SK-N-SH (cell line): ENCODE results near the gene ADAMTS9. TPM values are rescaled to one million over a fixed set of nuclear protein-coding genes. Genes with fewer than 3 reads are reported as not detected.

Experiments
- CTCF ChIA-PET: fragments of 300-600, 350-600 bp; formaldehyde crosslinking; extraction: SDS; loops from one replicate; lab custom pipeline; 2021; lab: Yijun Ruan, JAX
- POLR2A ChIA-PET: fragments of 350-600 bp; sonication (Branson Sonifier 250); formaldehyde crosslinking; extraction: SDS; loops from one replicate; lab custom pipeline; 2020; ENCODE audit warnings: antibody characterized with exemption, inconsistent platforms; lab: Yijun Ruan, JAX
- DNase-seq: peaks from one replicate; pipeline ENCODE4 v3.0.0; 2012
- H2AFZ ChIP-seq: fragments of 200-600 bp; sonication (generic); 2 replicates; pipeline ENCODE4 v1.8.1; 2016; ENCODE audit warnings: antibody characterized with exemption, mild to moderate bottlenecking, low read depth
- H3F3A ChIP-seq: fragments of 200-600 bp; sonication (generic); replicated peaks from 2 replicates; pipeline ENCODE3; 2016; ENCODE audit warnings: antibody characterized with exemption, mild to moderate bottlenecking; ENCODE audit not compliant: insufficient read depth
- H3K27ac ChIP-seq, 2 experiments: fragments of 200-500 bp in 1 of 2; fragments of 200-600 bp in 1 of 2; sonication (Bioruptor generic) in 1 of 2; sonication (generic), shearing (Covaris generic) in 1 of 2; 2 replicates each; pipeline versions ENCODE4 v1.5.1 to v1.6.1; 2014 to 2016; ENCODE audit warnings: low read depth in 2 of 2, inconsistent platforms in 1 of 2, low read length in 1 of 2, mild to moderate bottlenecking in 1 of 2, mixed read lengths in 1 of 2
- H3K27me3 ChIP-seq: fragments of 200-600 bp; sonication (generic), shearing (Covaris generic); 2 replicates; pipeline ENCODE4 v1.6.1; 2016; ENCODE audit warnings: mixed run types; ENCODE audit not compliant: insufficient read depth
- H3K36me3 ChIP-seq, 2 experiments: fragments of 200-500 bp in 1 of 2; fragments of 200-600 bp in 1 of 2; sonication (Bioruptor generic) in 1 of 2; sonication (generic) in 1 of 2; replicated peaks in 1 of 2; 2 replicates each; pipeline versions ENCODE3 to v1.5.1; 2014 to 2016; ENCODE audit warnings: low read length in 1 of 2, mild to moderate bottlenecking in 1 of 2; ENCODE audit not compliant: insufficient read depth in 2 of 2, control insufficient read depth in 1 of 2
- H3K4me1 ChIP-seq, 2 experiments: fragments of 200-500 bp in 1 of 2; fragments of 200-600 bp in 1 of 2; sonication (Bioruptor generic) in 1 of 2; sonication (generic), shearing (Covaris generic) in 1 of 2; 2 replicates each; pipeline versions ENCODE4 v1.5.1 to v1.6.1; 2014 to 2016; ENCODE audit warnings: low read depth in 1 of 2, low read length in 1 of 2, mixed run types in 1 of 2; ENCODE audit not compliant: insufficient read depth in 2 of 2, control insufficient read depth in 1 of 2
- H3K4me2 ChIP-seq: fragments of 200-600 bp; sonication (generic), shearing (Covaris generic); 2 replicates; pipeline ENCODE4 v1.6.1; 2017; ENCODE audit warnings: mixed run types
- H3K4me3 ChIP-seq, 2 experiments: fragments of 200-500 bp in 1 of 2; fragments of 200-600 bp in 1 of 2; sonication (Bioruptor generic) in 1 of 2; sonication (generic), shearing (Covaris generic) in 1 of 2; 2 replicates each; pipeline versions ENCODE4 v1.5.1 to v1.8.1; 2014 to 2016; ENCODE audit warnings: low read depth in 2 of 2, inconsistent platforms in 1 of 2, low read length in 1 of 2, mild to moderate bottlenecking in 1 of 2, mixed read lengths in 1 of 2, moderate library complexity in 1 of 2
- H3K79me2 ChIP-seq: fragments of 200-600 bp; sonication (generic); 2 replicates; pipeline ENCODE4 v1.8.1; 2017; ENCODE audit warnings: mild to moderate bottlenecking; ENCODE audit not compliant: insufficient read depth
- H3K9ac ChIP-seq: fragments of 200-600 bp; sonication (generic); 2 replicates; pipeline ENCODE4 v1.6.1; 2017; ENCODE audit warnings: mixed run types
- H3K9me2 ChIP-seq: fragments of 200-600 bp; sonication (generic); 2 replicates; pipeline ENCODE4 v1.6.1; 2017; ENCODE audit warnings: mixed run types
- H3K9me3 ChIP-seq: fragments of 200-600 bp; sonication (generic); 2 replicates; pipeline ENCODE4 v1.6.1; 2017; ENCODE audit warnings: mixed run types, mild to moderate bottlenecking, moderate library complexity
- H4K20me1 ChIP-seq: fragments of 200-600 bp; sonication (generic); 2 replicates; pipeline ENCODE4 v1.6.1; 2017; ENCODE audit warnings: mild to moderate bottlenecking, mixed run types; ENCODE audit not compliant: insufficient read depth
- ELF1 ChIP-seq: IDR thresholded peaks from 2 replicates; pipeline ENCODE4 v1.4.0; 2012
- FOXM1 ChIP-seq: IDR thresholded peaks from 2 replicates; pipeline ENCODE4 v1.4.0; 2012; ENCODE audit warnings: low read depth, mild to moderate bottlenecking
- GABPA ChIP-seq: IDR thresholded peaks from 2 replicates; pipeline ENCODE4 v1.4.0; 2012; ENCODE audit warnings: low read depth, mild to moderate bottlenecking
- JUND ChIP-seq: IDR thresholded peaks from 2 replicates; pipeline ENCODE4 v1.4.0; 2012
- MEF2A ChIP-seq: IDR thresholded peaks from 2 replicates; pipeline ENCODE4 v1.4.0; 2012; ENCODE audit warnings: low read depth, borderline replicate concordance
- MXI1 ChIP-seq: IDR thresholded peaks from 2 replicates; pipeline ENCODE4 v1.6.1; 2012; ENCODE audit warnings: mild to moderate bottlenecking, low read depth, low read length, improper control_type of control experiment
- NFIC ChIP-seq: IDR thresholded peaks from 2 replicates; pipeline ENCODE4 v1.4.0; 2012; ENCODE audit warnings: borderline replicate concordance
- NRF1 ChIP-seq: IDR thresholded peaks from 2 replicates; pipeline ENCODE4 v1.6.1; 2012; ENCODE audit warnings: low read depth, mild to moderate bottlenecking, low read length
- RAD21 ChIP-seq: IDR thresholded peaks from 2 replicates; pipeline ENCODE4 v1.6.1; 2012; ENCODE audit warnings: mild to moderate bottlenecking, low read length
- RCOR1 ChIP-seq: fragments of 150-350 bp; IDR thresholded peaks from 2 replicates; pipeline ENCODE4 v1.6.1; 2017; ENCODE audit warnings: antibody characterized with exemption, low read length
- RFX5 ChIP-seq: IDR thresholded peaks from 2 replicates; pipeline ENCODE4 v1.6.1; 2012; ENCODE audit warnings: mild to moderate bottlenecking, improper control_type of control experiment, low read length
- SIN3A ChIP-seq: IDR thresholded peaks from 2 replicates; pipeline ENCODE4 v1.6.1; 2012; ENCODE audit warnings: low read depth, mild to moderate bottlenecking, low read length, moderate library complexity, borderline replicate concordance
- SMC3 ChIP-seq: IDR thresholded peaks from 2 replicates; pipeline ENCODE4 v1.6.1; 2012; ENCODE audit warnings: low read depth, low read length, improper control_type of control experiment
- TAF1 ChIP-seq: IDR thresholded peaks from 2 replicates; pipeline ENCODE4 v1.6.1; 2012; ENCODE audit warnings: low read depth, mild to moderate bottlenecking, low read length, moderate library complexity, borderline replicate concordance
- TCF12 ChIP-seq: IDR thresholded peaks from 2 replicates; pipeline ENCODE4 v1.4.0; 2012
- WGBS: methylation state at CpG from one replicate; pipeline ENCODE4 v1.1.6; 2017; ENCODE audit warnings: low lambda C conversion rate; 5-methylcytosine and 5-hydroxymethylcytosine counted together
- polyA plus RNA-seq, 3 experiments: library from polyadenylated mRNA; depleted of rRNA; stranded (reverse); fragments of >200 nt; gene quantifications; 2 replicates each; pipeline ENCODE4 v1.2.3, GENCODE V29; 2012
- TF ChIP-seq, protein P1 (sequence below): IDR thresholded peaks from 2 replicates; pipeline ENCODE4 v1.4.0; 2012; ENCODE audit warnings: low read depth, borderline replicate concordance
- TF ChIP-seq, protein P2 (sequence below): fragments of 150-350 bp; IDR thresholded peaks from 2 replicates; pipeline ENCODE4 v1.6.1; 2017; ENCODE audit warnings: antibody characterized with exemption, low read length, low read depth, borderline replicate concordance
- TF ChIP-seq, protein P3 (sequence below): IDR thresholded peaks from 2 replicates; pipeline ENCODE4; 2012
- TF ChIP-seq, protein P4 (sequence below): IDR thresholded peaks from 2 replicates; pipeline ENCODE4 v1.6.1; 2012; ENCODE audit warnings: mild to moderate bottlenecking, low read depth, low read length, moderate library complexity
- TF ChIP-seq, protein P5 (sequence below): IDR thresholded peaks from 2 replicates; pipeline ENCODE4 v1.4.0; 2012; ENCODE audit warnings: low read depth, borderline replicate concordance
- TF ChIP-seq, protein P6 (sequence below): IDR thresholded peaks from 2 replicates; pipeline ENCODE4 v1.4.0; 2012; ENCODE audit warnings: low read depth

Gene ADAMTS9
- polyA plus RNA-seq, 1 of the 3 experiments (the other 2 are of a cell fraction): 4.1 TPM

DNA sequence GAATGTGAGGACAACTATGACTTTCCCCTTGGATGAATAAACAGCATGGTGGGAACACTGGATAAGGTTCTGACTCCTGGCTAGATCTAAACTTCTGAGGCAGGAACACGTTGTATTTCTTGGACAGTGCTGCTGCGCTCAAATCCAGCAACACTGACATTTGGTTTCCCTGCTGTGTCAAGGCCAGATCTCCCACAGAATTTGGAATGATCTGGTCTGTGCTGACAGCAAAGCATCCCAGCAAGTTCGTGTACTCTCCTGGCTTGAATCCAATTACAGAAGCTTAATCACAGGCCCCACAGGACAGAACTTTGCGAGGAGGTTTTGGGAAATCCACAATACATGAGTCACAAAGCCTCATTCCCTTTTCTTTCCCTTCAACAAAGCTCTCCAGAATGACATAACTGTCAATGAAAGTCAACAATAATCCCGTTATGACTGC lies 92.5 kb downstream of the ADAMTS9 start:
- Histone ChIP-seq H3K36me3 (peaks cover 8 to 71% of the 10 kb centered on the region in 2 experiments), H3K27me3 (no peaks in the 10 kb centered on the region), H3F3A (peaks cover 3% of the 10 kb centered on the region), H2AFZ (no peak overlapping the region), H3K27ac (no peak overlapping the region; a peak in 1 of 4 replicates), H3K9me2 (no peaks in the 10 kb centered on the region), H3K79me2 (no peaks in the 10 kb centered on the region), H3K4me2 (no peak overlapping the region), H3K9ac (no peak overlapping the region), H3K9me3 (no peaks in the 10 kb centered on the region), H3K4me3 (no peak overlapping the region), H4K20me1 (no peaks in the 10 kb centered on the region), H3K4me1 (peaks cover 0 to 19% of the 10 kb centered on the region in 2 experiments; a peak in 2 of 4 replicates)
- no peak for DNase-seq
- ChIA-PET CTCF (interaction anchor here (1.2 to 1.5 kb wide), 2 partner anchors 61 to 74 kb away, joined by 4 read pairs; no protein-coding TSS in a partner anchor), POLR2A (no interaction called here)
- TF ChIP-seq GABPA (no peak), RFX5 (no peak), SIN3A (no peak), FOXM1 (no peak), SMC3 (no peak), RAD21 (no peak), MXI1 (no peak), MEF2A (no peak), TAF1 (no peak), RCOR1 (no peak), ELF1 (no peak), JUND (no peak)
- TF ChIP-seq, protein P1, sequence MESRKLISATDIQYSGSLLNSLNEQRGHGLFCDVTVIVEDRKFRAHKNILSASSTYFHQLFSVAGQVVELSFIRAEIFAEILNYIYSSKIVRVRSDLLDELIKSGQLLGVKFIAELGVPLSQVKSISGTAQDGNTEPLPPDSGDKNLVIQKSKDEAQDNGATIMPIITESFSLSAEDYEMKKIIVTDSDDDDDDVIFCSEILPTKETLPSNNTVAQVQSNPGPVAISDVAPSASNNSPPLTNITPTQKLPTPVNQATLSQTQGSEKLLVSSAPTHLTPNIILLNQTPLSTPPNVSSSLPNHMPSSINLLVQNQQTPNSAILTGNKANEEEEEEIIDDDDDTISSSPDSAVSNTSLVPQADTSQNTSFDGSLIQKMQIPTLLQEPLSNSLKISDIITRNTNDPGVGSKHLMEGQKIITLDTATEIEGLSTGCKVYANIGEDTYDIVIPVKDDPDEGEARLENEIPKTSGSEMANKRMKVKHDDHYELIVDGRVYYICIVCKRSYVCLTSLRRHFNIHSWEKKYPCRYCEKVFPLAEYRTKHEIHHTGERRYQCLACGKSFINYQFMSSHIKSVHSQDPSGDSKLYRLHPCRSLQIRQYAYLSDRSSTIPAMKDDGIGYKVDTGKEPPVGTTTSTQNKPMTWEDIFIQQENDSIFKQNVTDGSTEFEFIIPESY: no peak
- TF ChIP-seq, protein P2, sequence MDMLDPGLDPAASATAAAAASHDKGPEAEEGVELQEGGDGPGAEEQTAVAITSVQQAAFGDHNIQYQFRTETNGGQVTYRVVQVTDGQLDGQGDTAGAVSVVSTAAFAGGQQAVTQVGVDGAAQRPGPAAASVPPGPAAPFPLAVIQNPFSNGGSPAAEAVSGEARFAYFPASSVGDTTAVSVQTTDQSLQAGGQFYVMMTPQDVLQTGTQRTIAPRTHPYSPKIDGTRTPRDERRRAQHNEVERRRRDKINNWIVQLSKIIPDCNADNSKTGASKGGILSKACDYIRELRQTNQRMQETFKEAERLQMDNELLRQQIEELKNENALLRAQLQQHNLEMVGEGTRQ: no peak
- TF ChIP-seq, protein P3, sequence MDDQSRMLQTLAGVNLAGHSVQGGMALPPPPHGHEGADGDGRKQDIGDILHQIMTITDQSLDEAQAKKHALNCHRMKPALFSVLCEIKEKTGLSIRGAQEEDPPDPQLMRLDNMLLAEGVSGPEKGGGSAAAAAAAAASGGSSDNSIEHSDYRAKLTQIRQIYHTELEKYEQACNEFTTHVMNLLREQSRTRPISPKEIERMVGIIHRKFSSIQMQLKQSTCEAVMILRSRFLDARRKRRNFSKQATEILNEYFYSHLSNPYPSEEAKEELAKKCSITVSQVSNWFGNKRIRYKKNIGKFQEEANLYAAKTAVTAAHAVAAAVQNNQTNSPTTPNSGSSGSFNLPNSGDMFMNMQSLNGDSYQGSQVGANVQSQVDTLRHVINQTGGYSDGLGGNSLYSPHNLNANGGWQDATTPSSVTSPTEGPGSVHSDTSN: no peak
- 37% methylated on average over 5 of the region's 5 CpGs for whole genome bisulfite sequencing

DNA sequence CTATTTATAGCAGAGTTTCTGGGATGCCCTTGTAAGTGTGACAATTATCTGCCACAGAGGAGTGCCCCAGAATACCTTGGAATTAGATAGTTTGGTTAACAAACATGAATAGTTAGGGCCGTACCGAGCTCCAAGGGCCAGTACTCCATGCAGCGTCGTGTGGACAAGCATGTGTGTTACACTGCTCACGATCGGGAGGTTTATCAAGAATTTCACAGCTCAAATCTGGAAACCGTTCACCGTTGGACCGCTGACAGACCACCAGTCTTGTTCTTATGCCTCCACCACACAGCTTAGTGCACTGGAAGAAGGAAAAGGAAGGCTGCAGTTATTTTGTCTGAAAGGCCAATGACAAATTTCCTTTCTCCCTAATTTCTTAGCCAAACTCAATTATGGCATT lies 93.7 kb downstream of the ADAMTS9 start:
- Histone ChIP-seq H3K4me3 (no peak overlapping the region), H2AFZ (no peak overlapping the region), H3K9me2 (no peaks in the 10 kb centered on the region), H3K36me3 (peaks cover 8 to 76% of the 10 kb centered on the region in 2 experiments), H3K27ac (no peak overlapping the region), H3F3A (peaks cover 3% of the 10 kb centered on the region), H3K9me3 (no peaks in the 10 kb centered on the region), H3K4me2 (no peak overlapping the region), H4K20me1 (no peaks in the 10 kb centered on the region), H3K4me1 (peaks cover 0 to 13% of the 10 kb centered on the region in 2 experiments; a peak in 2 of 4 replicates), H3K9ac (no peak overlapping the region), H3K27me3 (no peaks in the 10 kb centered on the region), H3K79me2 (no peaks in the 10 kb centered on the region)
- CTCF ChIA-PET: interaction anchor here (1.8 kb wide), 1 partner anchor 18 kb away, joined by 4 read pairs; no protein-coding TSS in a partner anchor
- 96% methylated on average over 7 of the region's 9 CpGs for WGBS
- no peak for DNase-seq
- POLR2A ChIA-PET: no interaction called here
- no peak for TF ChIP-seq TCF12
- TF ChIP-seq, protein P4, sequence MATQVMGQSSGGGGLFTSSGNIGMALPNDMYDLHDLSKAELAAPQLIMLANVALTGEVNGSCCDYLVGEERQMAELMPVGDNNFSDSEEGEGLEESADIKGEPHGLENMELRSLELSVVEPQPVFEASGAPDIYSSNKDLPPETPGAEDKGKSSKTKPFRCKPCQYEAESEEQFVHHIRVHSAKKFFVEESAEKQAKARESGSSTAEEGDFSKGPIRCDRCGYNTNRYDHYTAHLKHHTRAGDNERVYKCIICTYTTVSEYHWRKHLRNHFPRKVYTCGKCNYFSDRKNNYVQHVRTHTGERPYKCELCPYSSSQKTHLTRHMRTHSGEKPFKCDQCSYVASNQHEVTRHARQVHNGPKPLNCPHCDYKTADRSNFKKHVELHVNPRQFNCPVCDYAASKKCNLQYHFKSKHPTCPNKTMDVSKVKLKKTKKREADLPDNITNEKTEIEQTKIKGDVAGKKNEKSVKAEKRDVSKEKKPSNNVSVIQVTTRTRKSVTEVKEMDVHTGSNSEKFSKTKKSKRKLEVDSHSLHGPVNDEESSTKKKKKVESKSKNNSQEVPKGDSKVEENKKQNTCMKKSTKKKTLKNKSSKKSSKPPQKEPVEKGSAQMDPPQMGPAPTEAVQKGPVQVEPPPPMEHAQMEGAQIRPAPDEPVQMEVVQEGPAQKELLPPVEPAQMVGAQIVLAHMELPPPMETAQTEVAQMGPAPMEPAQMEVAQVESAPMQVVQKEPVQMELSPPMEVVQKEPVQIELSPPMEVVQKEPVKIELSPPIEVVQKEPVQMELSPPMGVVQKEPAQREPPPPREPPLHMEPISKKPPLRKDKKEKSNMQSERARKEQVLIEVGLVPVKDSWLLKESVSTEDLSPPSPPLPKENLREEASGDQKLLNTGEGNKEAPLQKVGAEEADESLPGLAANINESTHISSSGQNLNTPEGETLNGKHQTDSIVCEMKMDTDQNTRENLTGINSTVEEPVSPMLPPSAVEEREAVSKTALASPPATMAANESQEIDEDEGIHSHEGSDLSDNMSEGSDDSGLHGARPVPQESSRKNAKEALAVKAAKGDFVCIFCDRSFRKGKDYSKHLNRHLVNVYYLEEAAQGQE: no peak
- TF ChIP-seq, protein P5, sequence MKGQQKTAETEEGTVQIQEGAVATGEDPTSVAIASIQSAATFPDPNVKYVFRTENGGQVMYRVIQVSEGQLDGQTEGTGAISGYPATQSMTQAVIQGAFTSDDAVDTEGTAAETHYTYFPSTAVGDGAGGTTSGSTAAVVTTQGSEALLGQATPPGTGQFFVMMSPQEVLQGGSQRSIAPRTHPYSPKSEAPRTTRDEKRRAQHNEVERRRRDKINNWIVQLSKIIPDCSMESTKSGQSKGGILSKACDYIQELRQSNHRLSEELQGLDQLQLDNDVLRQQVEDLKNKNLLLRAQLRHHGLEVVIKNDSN: no peak
- TF ChIP-seq NFIC: no peak
- TF ChIP-seq, protein P6, sequence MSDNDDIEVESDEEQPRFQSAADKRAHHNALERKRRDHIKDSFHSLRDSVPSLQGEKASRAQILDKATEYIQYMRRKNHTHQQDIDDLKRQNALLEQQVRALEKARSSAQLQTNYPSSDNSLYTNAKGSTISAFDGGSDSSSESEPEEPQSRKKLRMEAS: no peak
- no peak for TF ChIP-seq RCOR1
- TF ChIP-seq SMC3: no peak
- TF ChIP-seq NRF1: no peak
